NCI-H345 treated with DMSO at 0.1 percent for 48 hours (cell line): Measurements from ENCODE around the gene KDM8.

Experiments used
- DNase-seq: peaks from one replicate; lab custom pipeline; 2025; ENCODE audit not compliant: unreplicated experiment; lab: John Stamatoyannopoulos, UW

KDM8 gene

GRCh38 chr16:27203507-27204311 is at the start of gene KDM8:
Gene KDM8, plus strand, starts transcription at chr16:27203526. Its CDS starts 6,598 bp downstream, at chr16:27210124.
- DNase-seq, result peak; percentile 99

- no peak for DNase-seq
Measured at GRCh38 chr16:27154705-27155521, 48.4 kb upstream of the KDM8 start.

- no peak for DNase-seq
Measured at GRCh38 chr16:27156579-27156978, 46.7 kb upstream of the KDM8 start.

- DNase-seq, result no peak
Measured at GRCh38 chr16:27161398-27161797, 41.9 kb upstream of the KDM8 start.

GRCh38 chr16:27164352-27164751 is 39.0 kb upstream of the KDM8 start:
- no peak for DNase-seq

- no peak for DNase-seq
Measured at GRCh38 chr16:27165576-27165975, 37.8 kb upstream of the KDM8 start.

- DNase-seq, result no peak
Measured at GRCh38 chr16:27168790-27169189, 34.5 kb upstream of the KDM8 start.

- DNase-seq, result no peak
Measured at GRCh38 chr16:27169511-27170071, 33.7 kb upstream of the KDM8 start.

GRCh38 chr16:27171584-27171983 is 31.7 kb upstream of the KDM8 start:
- no peak for DNase-seq

- DNase-seq, result no peak
Measured at GRCh38 chr16:27174007-27174406, 29.3 kb upstream of the KDM8 start.

GRCh38 chr16:27174798-27175197 is 28.5 kb upstream of the KDM8 start:
- no peak for DNase-seq

GRCh38 chr16:27175888-27176287 is 27.4 kb upstream of the KDM8 start:
- no peak for DNase-seq

GRCh38 chr16:27177031-27177774 is 26.1 kb upstream of the KDM8 start:
- no peak for DNase-seq

- no peak for DNase-seq
Measured at GRCh38 chr16:27179500-27180072, 23.7 kb upstream of the KDM8 start.

- no peak for DNase-seq
Measured at GRCh38 chr16:27181019-27181790, 22.1 kb upstream of the KDM8 start.

GRCh38 chr16:27182906-27183405 is 20.4 kb upstream of the KDM8 start:
- DNase-seq, result no peak

GRCh38 chr16:27185776-27186130 is 17.6 kb upstream of the KDM8 start:
- no peak for DNase-seq

- DNase-seq, result no peak
Measured at GRCh38 chr16:27188633-27189032, 14.7 kb upstream of the KDM8 start.

- no peak for DNase-seq
Measured at GRCh38 chr16:27189335-27189972, 13.9 kb upstream of the KDM8 start.
